ENCODE results near the gene CCDC28B.

DNA sequence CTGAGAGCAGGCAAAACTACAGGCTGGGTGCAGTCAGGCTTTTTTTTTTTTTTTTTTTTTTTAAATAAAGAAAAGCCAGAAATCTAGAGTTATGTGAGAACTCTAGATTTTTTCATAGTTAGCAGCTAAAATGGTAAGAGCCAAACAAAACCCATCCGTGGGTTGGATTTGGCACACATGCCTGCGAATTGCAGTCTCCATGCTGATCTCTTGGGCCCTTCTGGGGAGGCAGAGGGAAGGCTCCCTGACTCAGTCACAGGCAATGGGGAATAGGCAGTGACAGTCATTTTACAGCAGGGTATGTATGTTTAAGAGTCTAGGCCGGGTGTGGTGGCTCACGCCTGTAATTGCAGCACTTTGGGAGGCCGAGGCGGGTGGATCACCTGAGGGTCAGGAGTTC is 18.3 kb upstream of the CCDC28B start:
- no peak for TF ChIP-seq CTCF (IDR thresholded peaks at IDR 0.05)
- TF ChIP-seq POLR2A (IDR thresholded peaks at IDR 0.05): no peak
